HG03520 (cell line): Measurements from ENCODE around the gene ADCYAP1R1.

ENCODE experiments used
- ATAC-seq: cut with Tn5 transposase; IDR thresholded peaks from one replicate; pipeline ENCODE4 v1.9.1; 2021; ENCODE audit warnings: mild to moderate bottlenecking, moderate library complexity; ENCODE audit not compliant: unreplicated experiment

The ADCYAP1R1 gene

DNA sequence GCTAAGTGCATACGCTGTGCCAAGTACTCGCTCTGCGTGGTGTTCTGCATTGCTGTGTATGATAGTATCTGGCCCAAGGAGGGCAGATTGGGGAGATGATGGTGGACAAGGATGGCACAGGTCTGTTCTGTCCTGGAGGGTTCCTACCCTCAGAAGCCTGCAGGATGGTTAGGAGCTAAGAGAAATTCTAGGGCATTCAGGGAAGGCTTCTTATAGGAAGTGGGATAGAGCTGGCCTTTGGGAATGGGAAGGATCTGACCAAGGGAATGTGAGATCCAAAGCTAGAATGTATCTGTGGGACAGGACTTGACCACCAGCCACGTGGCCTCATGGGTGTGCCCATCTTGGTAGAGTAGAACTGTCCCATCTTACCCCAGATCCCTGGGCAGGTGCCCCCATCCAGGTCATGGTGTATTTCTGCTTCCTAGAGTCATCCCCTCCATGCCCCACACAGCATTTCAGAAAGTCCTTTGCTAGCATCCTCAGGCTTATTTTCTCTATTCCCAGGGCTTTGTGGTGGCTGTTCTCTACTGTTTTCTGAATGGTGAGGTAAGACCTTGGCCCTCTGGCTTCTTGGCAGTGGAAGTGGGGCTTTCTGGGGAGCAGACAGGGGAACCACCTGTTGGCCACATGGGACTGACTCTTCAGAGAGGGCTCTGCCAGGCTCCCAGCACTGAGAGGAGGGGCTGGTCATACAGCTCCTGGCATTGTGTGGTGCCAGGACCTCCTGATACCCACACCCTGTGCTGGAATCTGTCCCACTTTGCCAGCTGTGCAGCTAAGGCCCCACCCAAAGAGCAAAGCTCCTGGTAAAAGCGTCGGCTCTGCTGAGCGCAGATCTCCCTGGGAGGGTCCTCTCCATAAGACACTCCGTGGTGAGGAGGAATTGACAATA lies 52.5 kb downstream of the ADCYAP1R1 start:
- no peak for ATAC-seq

DNA sequence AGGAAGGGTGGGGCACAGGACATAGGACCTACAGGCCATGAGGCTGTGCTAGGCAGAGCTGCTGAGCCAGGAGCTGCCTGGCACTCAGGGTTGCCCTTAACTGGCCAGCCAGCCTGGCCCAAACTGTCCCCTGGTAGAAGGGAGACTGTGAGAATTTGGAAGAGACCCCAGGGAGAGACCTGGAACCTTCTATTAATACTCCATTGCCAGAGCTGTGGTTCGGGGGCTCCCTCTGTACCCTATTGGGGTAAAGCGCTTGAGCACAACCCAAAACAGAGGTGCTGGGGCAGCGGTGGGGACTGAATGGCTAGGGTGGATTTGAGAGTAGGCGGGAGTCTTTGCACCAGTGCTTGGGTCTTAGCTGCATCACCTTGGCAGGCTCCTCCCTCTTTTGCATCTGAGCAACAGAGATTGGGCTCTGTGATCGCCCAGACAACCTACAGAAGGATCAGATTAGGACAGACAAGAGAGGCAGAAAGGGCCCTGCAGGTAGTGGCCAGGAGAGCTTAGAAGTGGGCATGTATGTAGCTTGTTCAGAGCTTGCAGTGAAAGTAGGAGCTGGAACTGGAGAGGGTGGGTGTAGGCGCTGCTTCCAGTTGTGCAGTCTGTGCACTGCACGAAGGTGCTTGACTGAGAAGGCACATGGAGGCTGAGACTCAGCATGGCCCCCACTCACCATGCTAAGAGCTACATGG lies 53.3 kb downstream of the ADCYAP1R1 start:
- no peak for ATAC-seq

DNA sequence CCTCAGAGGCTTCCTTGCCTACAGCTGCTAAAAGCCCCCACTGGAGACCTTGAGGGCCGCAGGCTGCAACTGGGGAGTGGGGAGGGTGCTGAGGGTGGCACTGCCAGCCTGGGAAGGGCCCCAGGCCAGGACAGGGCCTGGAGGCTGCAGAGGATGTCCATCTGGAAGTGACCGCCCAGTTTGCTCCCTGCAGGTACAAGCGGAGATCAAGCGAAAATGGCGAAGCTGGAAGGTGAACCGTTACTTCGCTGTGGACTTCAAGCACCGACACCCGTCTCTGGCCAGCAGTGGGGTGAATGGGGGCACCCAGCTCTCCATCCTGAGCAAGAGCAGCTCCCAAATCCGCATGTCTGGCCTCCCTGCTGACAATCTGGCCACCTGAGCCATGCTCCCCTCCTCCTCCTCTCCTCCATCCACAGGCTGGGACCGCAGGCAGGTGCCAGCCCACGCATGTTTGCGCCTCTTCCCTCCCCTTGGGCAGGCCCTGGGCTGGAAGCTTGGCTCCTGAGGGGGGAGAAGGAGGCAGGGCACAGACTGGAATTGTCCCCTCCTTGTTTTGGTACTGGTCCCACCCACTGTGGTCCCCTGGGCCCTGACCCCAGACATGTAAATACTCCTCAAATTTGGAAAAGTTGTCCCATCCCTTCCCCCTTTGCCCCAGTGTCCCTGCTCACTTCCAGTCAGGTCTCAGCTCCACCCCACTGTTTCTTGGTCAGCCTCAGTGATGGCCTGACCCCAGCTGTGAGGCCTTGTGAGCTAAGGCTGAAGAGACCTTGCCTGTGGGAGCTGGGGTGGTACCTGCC lies 54.4 kb downstream of the ADCYAP1R1 start:
- ATAC-seq: no peak

DNA sequence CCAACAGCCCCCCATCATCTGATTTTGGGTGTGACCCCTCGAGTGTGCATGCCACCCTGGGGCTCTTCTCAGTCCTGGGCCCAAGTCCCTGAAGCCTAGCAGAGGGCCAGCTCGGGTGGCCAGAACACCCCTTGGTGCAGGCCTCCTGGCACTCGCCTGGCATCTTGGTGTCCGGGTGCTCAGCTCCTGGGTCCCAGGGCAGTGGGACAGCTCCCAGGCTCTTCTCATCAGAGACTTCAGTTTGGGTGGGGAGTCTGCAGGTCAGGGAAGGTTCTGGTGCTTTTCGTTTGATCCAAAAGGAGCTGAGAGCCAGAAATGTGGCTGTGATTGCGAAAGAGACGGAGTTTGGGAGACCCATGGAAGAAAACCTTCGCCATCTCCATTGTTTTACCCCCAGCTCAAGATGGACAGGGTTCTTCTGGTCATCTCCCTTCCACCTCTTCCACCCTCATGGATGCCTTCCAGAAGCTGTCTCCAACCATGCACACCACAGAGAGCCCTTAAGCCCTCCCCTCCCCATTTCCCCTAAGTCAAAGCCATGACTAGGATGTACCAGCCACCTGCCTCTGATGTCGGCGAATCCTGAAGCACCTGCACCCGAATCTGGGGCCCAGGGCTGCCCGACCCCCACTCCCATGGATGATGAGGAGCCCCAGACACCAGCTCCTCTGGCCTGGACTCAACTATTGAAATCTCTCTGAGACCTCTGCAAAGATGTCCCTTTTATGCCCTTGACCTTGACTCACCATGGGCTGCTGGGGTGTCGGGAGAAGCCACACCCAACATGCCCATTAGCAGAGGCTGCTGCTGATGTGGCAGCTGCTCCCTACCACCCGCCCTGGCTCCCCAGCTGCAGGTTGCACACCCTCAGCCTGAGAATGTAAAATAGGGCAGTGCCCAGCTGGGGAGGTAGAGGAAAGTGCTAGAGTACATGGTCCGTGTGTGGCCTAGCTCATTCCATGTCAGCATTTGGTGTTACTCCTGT lies 55.3 kb downstream of the ADCYAP1R1 start:
- no peak for ATAC-seq

DNA sequence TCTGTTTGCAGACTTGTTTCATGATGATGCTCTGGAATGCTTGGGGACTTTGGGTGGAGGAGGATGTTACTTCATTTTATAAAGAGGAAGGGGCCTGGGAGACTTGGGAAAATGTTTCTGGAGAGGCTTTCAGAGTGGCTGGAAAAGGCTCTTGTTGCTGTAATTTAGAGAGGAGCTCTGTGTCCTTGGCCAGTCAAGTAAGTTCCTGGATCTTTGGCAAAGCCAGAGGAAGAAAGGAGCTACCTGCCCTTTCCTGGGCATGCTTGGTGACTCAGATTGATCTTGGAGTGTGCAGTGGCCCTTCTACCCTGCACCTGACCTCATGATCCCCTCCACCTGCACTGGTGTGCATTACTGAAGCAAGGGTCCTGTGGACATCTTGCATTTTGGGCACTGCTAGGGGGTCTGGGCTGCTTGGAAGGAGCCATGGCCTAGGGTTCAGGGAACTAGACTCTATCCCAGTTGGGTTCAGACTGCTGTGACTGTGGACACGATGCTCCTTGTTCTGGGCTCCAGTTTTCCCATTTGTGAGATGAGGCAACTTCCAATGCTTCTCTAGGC lies 56.1 kb downstream of the ADCYAP1R1 start:
- no peak for ATAC-seq

DNA sequence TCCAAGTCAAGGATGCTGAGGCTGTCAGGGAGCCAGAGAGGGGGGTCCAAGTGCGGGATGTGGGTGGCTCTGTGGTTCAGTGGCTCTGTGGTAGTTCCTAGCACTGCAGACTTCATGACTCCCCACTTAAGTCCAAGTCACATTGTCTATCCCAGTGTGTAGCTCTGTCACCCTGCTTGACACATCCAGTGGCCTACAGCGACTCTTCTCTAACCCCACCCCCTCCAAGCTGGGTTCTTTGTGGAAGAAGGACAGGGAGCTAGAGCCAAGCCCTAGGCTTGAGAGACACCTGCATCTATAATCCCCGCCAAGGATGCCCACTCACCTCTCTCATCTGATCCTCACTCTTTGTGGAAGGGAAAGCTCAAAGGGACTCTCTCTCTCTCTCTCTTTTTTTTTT lies 57.6 kb downstream of the ADCYAP1R1 start:
- ATAC-seq: no peak

DNA sequence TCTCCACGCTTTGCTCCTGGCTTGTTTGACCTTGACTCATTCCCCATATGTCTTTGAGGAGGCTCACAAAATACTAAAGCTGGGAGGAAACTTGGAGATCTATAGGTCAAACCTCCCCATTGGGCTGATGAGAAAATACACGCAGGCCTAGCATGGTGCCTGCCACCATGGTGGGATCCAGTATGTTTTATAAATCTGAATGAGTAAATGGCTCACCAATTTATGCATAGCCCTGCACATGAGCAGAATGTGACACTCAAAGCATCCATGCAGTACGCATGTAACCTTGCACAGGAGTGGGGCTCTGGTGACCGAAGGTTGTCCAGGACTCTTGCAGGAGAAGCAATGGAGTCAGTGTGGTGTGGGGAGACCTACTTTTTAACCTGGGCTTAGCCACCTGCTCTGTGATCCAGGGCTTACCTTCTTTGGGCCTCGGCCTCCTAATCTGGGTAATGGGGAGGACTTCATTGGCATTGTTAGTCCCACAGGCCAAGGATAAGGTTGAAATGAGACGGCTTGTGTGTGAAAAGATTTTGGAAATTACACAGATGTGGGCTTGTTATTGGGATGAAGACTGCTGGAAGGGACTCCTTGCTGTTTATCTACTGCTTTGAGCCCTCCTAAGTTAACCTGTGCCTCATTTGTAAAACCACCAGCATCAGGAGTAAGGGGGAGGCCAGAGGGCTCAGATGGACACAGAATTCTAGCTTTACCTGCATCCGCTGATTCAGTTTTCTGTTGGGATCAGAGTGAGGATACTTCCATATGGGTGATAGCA lies 58.4 kb downstream of the ADCYAP1R1 start:
- no peak for ATAC-seq

DNA sequence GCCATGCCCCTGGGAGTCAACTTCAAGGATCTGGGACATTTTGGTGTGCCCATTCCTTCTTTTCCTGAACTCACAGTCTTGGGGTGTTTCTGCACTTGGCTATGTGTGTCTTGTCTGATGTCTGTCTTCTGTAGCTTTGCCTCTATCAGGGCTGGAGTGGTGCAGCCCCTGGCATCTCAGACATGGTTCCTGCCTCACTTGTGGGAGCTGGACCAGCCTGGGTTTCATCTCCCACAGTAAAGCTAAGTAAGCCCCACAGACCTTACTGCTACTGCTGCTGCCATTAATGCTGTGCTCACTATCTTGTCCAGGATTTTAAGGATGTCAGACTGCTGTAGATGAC lies 59.0 kb downstream of the ADCYAP1R1 start:
- no peak for ATAC-seq

DNA sequence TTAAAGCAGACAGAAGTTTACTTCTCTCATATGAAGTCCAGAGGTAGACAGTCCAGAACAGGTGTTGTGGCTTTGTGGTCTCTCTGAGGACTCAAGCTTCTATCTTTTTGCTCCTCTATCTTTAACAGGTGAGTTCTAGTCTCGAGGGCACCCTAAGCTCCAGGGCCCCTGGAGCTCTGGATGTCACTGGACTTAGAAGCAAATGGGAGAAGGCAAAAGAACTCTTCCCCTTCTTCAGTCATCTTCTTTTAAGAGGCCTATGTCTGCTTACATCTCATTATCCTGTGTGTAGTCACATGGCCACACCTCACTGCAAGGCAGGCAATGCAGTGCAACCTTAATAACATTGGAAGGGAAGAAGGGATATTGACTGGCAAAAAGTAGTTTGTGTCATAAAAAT lies 61.6 kb downstream of the ADCYAP1R1 start:
- no peak for ATAC-seq

DNA sequence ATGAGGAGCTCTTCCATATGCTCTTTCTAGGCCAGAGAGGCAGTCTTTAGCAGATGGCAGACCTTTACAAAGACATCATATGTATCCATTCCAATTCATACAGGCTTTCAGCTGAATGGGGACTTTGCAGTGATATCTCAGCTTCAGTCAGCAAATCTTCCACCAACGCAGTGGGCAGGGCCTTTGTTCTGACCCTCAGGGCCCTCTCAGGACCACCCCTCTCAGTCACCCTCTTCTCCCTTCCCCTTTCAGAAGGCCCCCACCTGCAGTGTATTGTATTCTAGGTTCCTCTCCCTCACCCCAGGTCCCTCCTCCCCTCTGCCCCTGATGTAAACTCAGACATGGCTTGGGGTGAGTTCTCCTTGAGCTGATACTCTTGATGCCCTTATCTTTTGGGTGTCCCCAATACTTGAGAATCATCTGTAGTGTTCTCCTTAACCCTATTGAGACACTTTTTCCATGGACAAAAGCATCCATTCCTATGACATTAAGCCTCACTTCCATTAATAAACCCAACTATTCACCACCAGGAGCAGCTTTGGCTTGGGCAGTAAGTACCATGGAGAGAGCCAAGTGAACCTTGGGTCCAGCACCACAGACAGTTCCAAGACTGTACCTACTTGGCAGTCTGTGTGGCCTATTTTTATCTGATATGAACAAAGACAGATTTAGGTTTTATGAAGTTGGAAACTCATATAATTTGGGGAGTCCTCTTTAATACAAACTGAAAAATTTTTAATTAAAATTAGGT lies 62.7 kb downstream of the ADCYAP1R1 start:
- ATAC-seq: no peak

DNA sequence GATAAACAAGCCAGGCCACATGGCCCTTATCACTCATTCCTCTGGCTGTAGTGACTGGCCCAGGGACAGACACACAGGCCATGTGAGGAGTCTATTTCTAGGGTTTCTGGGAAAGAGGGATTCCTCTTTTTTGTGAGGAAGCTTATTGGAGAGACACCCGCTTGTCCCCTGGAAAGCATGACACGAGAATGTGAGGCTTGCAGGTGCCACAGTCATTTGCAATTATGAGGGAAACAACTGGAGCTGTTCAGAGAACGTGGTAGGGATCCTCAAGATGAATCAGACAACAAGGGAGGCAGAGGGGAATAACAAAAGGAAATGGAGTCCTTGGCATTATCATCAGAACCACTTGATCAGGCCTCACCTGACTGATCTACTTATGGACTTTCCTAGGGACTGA lies 64.5 kb downstream of the ADCYAP1R1 start:
- no peak for ATAC-seq

DNA sequence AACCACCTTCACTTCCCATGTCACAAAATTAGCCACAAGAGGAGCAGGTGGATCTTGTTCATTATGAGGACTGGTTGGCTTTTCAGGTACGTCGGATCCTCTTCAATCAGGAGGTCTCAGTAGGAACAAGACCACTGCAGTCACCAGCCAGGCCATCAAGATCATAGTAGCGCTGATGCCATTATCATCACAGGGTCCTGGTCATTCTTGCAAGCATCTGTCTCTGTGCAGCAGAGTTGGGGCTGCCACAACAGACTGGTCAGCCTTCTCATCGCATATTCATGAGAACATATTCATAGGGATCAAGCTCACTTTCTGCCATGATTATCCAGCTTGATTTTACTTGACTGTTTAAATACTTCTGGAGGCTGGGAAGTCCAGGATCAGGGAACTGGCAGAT lies 67.1 kb downstream of the ADCYAP1R1 start:
- ATAC-seq: no peak

DNA sequence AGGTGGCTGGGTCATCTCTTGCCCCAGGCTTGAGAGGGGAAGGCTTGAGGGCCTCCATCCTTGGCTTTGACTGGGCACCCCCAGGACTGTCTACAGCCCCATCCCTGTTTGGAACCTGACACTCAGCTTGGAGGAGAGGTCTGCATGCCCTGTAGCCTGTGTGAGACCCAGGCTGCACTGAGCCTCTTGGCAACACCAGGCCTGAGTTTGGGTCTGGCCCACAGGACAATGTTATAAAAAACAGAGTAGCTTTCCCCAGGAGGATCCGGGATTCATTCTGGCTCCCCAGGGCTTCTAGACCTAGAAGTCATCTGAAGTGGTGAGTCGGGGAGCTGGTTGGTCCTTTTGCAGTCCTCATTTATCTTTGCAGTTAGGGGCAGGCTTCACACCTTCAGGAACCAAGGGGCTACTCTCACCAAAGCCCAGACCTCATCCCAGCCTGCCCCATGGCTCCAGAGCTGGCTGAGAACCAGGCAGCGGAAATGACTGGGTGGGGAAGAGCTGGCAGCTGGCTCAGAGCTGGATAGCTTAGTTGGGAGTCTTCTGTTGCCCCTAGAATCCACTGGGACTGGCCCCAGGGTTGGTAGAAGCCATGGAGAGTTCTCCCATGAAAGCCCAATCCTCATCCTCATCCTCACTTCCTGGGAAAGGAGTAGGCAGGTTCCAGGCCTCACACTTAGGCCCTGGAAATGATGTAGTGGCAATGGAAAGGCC lies 68.8 kb downstream of the ADCYAP1R1 start:
- ATAC-seq: no peak

DNA sequence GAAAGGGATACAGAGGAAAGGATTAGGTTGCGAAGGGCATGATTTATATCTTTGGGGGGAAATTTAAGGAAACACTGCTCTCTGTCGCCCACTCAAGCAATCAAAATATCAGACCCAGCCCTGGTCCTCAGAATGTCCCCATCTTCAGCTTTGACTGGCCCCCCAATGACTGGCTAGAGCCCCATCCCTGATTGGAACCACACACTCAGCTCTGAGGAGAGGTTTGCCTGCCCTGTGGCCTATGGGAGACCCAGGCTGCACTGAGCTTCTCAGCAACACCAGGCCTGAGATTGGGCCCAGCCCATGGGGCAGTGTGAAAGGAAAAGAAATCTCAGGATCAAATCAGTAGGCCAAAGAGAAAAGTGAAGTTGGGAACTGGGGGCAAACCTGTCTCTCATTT lies 69.5 kb downstream of the ADCYAP1R1 start:
- no peak for ATAC-seq

DNA sequence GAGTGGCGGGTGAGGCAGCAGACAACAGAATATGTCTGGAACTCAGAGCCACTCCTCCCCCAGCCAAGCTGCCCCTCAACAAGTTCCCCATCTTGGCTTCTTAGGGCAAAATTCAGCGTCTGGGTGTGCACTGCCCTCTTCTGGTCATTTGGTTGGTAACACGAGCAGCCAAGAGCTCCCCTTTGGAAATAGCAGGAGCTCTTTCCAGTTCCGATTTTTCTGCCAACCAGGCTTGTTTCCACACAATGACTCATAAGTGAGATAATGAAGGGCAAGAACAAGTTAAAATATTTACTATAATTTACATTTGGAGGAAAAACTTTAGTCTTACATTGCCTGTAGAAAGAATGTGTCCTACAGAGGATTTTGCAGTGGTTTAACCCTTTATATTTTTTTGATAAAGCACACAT lies 70.5 kb downstream of the ADCYAP1R1 start:
- ATAC-seq: no peak

DNA sequence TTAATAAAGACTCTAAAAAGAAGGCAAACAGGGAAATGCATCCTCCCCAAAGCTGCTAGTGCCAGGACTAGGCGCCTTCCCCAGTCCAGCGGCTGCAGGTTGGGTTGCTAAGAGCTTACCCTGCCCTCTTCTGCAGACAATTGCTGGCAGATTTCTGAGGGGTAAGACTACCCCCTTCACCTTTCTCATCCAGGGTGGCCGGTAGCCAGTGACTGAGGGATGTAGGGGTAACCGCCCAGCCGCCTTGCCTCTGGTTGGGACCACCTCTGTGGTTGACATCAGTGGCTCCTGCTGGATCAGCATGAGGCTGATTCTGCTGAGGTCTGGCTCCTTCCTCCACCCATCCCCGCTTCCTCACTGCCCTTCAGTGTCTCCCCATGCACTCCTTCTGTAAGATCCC lies 71.2 kb downstream of the ADCYAP1R1 start:
- no peak for ATAC-seq

DNA sequence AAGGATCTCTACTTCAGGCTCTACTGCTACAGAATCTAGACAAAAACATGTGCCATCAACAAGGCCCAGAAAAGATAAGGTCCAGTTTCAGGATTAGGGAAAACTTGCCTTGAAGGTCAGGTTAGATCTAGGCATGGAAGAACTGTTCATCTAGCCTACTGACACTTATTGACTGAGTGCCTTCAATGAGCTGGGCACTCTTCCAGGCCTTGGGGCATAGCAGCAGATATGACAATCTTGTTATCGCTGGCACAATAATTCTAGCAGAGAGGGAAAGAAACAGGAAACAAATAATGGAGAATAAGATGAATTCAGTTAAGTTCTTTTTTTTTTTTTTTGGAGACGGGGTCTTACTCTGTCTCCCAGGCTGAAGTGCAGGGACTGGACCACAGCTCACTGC lies 71.6 kb downstream of the ADCYAP1R1 start:
- no peak for ATAC-seq

DNA sequence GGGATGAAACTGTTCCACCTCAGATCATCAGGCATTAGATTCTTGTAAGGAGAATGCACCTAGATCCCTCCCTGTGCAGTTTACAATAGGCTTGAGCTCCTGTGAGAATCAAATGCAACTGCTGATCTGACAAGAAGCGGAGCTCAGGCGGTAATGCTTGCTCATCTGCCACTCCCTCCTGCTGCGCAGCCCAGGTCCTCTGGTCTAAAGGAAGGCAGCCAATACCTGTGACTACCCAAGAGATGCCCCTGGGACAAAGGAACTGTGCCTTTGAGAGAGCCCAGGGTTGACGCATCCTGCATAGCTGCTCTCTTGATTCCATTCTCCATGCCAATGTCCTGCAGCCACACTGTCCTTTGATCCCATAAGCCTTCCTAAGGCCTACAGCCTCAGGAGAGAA lies 73.1 kb downstream of the ADCYAP1R1 start:
- ATAC-seq: no peak
